Panc1 (cell line): ENCODE results near the gene ANKRD29. TPM values are rescaled to one million over a fixed set of nuclear protein-coding genes. Genes with fewer than 3 reads are reported as not detected.

Source experiments
- ATAC-seq: fragments of 200-7000 bp; cut with Tn5 transposase; 2 replicates; pipeline ENCODE4 v1.9.1; 2020; ENCODE audit warnings: mild to moderate bottlenecking, moderate library complexity
- BruUV-seq: library from RNA; stranded (reverse); fragments of 400-500 nt; replicated peaks from 2 replicates; lab custom pipeline; 2021; lab: Mats Ljungman, UMichigan
- CTCF ChIA-PET: fragments of 300-600 bp; sonication (Branson Sonifier 250); formaldehyde crosslinking; loops from one replicate; lab custom pipeline; 2022; ENCODE audit warnings: antibody characterized with exemption; lab: Charles Lee
- POLR2A ChIA-PET: fragments of 300-600 bp; sonication (Branson Sonifier 250); formaldehyde crosslinking; loops from one replicate; lab custom pipeline; 2022; ENCODE audit warnings: antibody characterized with exemption; lab: Charles Lee
- DNase-seq: peaks from one replicate; pipeline ENCODE4 v3.0.0-alpha.2; 2010; ENCODE audit warnings: low read depth, low spot score
- H3K27ac ChIP-seq: 2 replicates; pipeline ENCODE4 v1.5.1; 2011; ENCODE audit warnings: mild to moderate bottlenecking, low read length, inconsistent platforms
- H3K27me3 ChIP-seq: fragments of 200-500 bp; sonication (Bioruptor generic); 2 replicates; pipeline ENCODE4 v1.6.0; 2014; ENCODE audit warnings: low read length, inconsistent platforms; ENCODE audit not compliant: control insufficient read depth, insufficient read depth
- H3K36me3 ChIP-seq: fragments of 200-500 bp; sonication (Bioruptor generic); 2 replicates; pipeline ENCODE4 v1.5.1; 2014; ENCODE audit warnings: inconsistent platforms, mild to moderate bottlenecking, low read length, moderate library complexity; ENCODE audit not compliant: control insufficient read depth, insufficient read depth
- H3K4me1 ChIP-seq: 2 replicates; pipeline ENCODE4 v1.5.1; 2011; ENCODE audit warnings: inconsistent platforms, mild to moderate bottlenecking, low read length, moderate library complexity; ENCODE audit not compliant: control insufficient read depth, insufficient read depth
- H3K4me3 ChIP-seq, 2 experiments: 2 replicates each; pipeline ENCODE4 v1.5.1; 2011 to 2012; ENCODE audit warnings: low read depth in 2 of 2, low read length in 2 of 2, mild to moderate bottlenecking in 2 of 2, inconsistent platforms in 1 of 2, moderate library complexity in 1 of 2
- H3K9me3 ChIP-seq: fragments of 200-500 bp; sonication (Bioruptor generic); 2 replicates; pipeline ENCODE4 v1.5.1; 2014; ENCODE audit warnings: low read depth, mild to moderate bottlenecking, inconsistent platforms, low read length, moderate library complexity; ENCODE audit not compliant: control insufficient read depth, insufficient read depth
- POLR2AphosphoS5 ChIP-seq: IDR thresholded peaks from 2 replicates; pipeline ENCODE4 v1.6.1; 2012; ENCODE audit warnings: mild to moderate bottlenecking, low read depth, low read length, moderate library complexity
- SIN3A ChIP-seq: IDR thresholded peaks from 2 replicates; pipeline ENCODE4 v1.6.1; 2012; ENCODE audit warnings: low read depth, mild to moderate bottlenecking, low read length, moderate library complexity, borderline replicate concordance; ENCODE audit not compliant: insufficient read depth
- TCF7L2 ChIP-seq: IDR thresholded peaks from 2 replicates; pipeline ENCODE4 v1.6.1; 2011; ENCODE audit warnings: mild to moderate bottlenecking, low read depth, low read length, inconsistent platforms
- in situ Hi-C: cut with HindIII; loops from 2 replicates; pipeline ENCODE4 v1.10.0; 2016; ENCODE audit warnings: low sequenced_read_pairs, low pct_unique_long_range_greater_than_20kb
- intact Hi-C: fragments of 100-400 bp; cut with micrococcal nuclease; formaldehyde crosslinking; loops from one replicate; pipeline ENCODE4 v1.10.0; 2022; ENCODE audit not compliant: unreplicated experiment
- total RNA-seq: library from RNA; stranded (reverse); gene quantifications from one replicate; pipeline ENCODE4 v1.2.1, GENCODE V29; 2021; ENCODE audit not compliant: unreplicated experiment
- TF ChIP-seq, protein P1 (sequence below): fragments of 450-650 bp; IDR thresholded peaks from 2 replicates; pipeline ENCODE4 v1.5.1; 2017; ENCODE audit warnings: mild to moderate bottlenecking
- TF ChIP-seq, protein P2 (sequence below), 2 experiments: IDR thresholded peaks; 2 replicates each; pipeline ENCODE4 v1.6.1; 2011 to 2012; ENCODE audit warnings: low read depth in 2 of 2, control low read depth in 1 of 2, low read length in 1 of 2, mild to moderate bottlenecking in 1 of 2, moderate library complexity in 1 of 2; ENCODE audit not compliant: insufficient read depth in 1 of 2

Gene ANKRD29
- total RNA-seq, 1 experiment from 2014 or later = 0.67 TPM

DNA sequence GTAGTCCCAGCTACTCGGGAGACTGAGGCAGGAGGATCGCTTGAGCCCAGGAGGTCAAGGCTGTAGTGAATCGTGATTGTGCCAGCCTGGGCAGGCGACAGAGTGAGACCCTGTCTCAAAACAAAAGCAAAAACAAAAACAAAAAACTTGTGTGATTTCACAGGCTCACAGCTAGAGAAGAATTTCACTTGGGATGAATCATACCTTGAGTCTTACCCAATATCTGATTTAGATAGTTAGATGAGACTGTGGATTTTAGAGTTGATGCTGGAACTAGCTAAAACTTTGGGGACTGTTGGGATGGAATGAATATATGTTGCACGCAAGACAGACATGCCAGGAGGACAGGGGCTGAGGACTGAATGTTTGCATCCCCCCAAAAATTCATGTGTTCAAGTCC lies 4.4 kb downstream of the ANKRD29 start:
- intact Hi-C loops (no loop called here), in situ Hi-C loops (no loop called here)
- Histone ChIP-seq H3K9me3 (no peaks in the 10 kb centered on the region), H3K4me3 (no peak overlapping the region), H3K27ac (no peak overlapping the region), H3K27me3 (peaks cover 19% of the 10 kb centered on the region), H3K36me3 (no peaks in the 10 kb centered on the region), H3K4me1 (peaks cover 4% of the 10 kb centered on the region)
- ATAC-seq = no peak
- BruUV-seq = no TSS peak
- POLR2A ChIA-PET = no interaction called here
- no peak for DNase-seq
- TF ChIP-seq, protein P1, sequence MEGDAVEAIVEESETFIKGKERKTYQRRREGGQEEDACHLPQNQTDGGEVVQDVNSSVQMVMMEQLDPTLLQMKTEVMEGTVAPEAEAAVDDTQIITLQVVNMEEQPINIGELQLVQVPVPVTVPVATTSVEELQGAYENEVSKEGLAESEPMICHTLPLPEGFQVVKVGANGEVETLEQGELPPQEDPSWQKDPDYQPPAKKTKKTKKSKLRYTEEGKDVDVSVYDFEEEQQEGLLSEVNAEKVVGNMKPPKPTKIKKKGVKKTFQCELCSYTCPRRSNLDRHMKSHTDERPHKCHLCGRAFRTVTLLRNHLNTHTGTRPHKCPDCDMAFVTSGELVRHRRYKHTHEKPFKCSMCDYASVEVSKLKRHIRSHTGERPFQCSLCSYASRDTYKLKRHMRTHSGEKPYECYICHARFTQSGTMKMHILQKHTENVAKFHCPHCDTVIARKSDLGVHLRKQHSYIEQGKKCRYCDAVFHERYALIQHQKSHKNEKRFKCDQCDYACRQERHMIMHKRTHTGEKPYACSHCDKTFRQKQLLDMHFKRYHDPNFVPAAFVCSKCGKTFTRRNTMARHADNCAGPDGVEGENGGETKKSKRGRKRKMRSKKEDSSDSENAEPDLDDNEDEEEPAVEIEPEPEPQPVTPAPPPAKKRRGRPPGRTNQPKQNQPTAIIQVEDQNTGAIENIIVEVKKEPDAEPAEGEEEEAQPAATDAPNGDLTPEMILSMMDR = no peak
- TF ChIP-seq SIN3A (no peak), TCF7L2 (no peak), POLR2AphosphoS5 (no peak)
- TF ChIP-seq, protein P2, sequence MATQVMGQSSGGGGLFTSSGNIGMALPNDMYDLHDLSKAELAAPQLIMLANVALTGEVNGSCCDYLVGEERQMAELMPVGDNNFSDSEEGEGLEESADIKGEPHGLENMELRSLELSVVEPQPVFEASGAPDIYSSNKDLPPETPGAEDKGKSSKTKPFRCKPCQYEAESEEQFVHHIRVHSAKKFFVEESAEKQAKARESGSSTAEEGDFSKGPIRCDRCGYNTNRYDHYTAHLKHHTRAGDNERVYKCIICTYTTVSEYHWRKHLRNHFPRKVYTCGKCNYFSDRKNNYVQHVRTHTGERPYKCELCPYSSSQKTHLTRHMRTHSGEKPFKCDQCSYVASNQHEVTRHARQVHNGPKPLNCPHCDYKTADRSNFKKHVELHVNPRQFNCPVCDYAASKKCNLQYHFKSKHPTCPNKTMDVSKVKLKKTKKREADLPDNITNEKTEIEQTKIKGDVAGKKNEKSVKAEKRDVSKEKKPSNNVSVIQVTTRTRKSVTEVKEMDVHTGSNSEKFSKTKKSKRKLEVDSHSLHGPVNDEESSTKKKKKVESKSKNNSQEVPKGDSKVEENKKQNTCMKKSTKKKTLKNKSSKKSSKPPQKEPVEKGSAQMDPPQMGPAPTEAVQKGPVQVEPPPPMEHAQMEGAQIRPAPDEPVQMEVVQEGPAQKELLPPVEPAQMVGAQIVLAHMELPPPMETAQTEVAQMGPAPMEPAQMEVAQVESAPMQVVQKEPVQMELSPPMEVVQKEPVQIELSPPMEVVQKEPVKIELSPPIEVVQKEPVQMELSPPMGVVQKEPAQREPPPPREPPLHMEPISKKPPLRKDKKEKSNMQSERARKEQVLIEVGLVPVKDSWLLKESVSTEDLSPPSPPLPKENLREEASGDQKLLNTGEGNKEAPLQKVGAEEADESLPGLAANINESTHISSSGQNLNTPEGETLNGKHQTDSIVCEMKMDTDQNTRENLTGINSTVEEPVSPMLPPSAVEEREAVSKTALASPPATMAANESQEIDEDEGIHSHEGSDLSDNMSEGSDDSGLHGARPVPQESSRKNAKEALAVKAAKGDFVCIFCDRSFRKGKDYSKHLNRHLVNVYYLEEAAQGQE (IDR thresholded peaks at IDR 0.05; ENCODE audit: insufficient read depth in 1 of 2, low read depth in 2 of 2, low read length in 1 of 2) = no peak
- CTCF ChIA-PET = no interaction called here

DNA sequence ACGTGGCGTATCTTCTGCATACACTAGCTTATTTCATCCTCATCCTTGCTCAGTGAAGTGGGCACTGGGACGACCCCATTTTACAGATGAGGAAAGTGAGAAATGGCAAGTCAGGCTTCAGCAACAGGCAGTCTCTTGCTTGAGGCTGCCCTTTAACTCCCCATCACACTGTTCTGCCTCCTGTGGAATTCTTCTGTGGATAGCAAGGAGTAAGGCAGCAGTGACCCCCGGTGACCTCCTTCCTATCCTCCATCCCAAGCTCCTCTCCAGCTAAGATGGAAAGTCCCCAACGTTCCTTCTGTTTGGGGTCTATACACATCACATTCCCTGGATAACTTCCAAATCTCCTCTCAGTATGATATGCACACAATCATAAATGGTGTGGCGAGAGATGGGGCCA lies 10.5 kb downstream of the ANKRD29 start:
- CTCF ChIA-PET = no interaction called here
- ATAC-seq = no peak
- TF ChIP-seq, protein P2 (IDR thresholded peaks at IDR 0.05; ENCODE audit: insufficient read depth in 1 of 2, low read depth in 2 of 2, low read length in 1 of 2) = no peak
- no peak for TF ChIP-seq SIN3A
- no peak for TF ChIP-seq POLR2AphosphoS5
- TF ChIP-seq TCF7L2 = no peak
- TF ChIP-seq, protein P1 = no peak
- Histone ChIP-seq H3K9me3 (no peaks in the 10 kb centered on the region), H3K36me3 (no peaks in the 10 kb centered on the region), H3K27me3 (no peaks in the 10 kb centered on the region), H3K4me3 (no peak overlapping the region), H3K4me1 (no peaks in the 10 kb centered on the region), H3K27ac (no peak overlapping the region)
- no TSS peak for BruUV-seq
- DNase-seq = no peak
- intact Hi-C loops (no loop called here), in situ Hi-C loops (no loop called here)
- POLR2A ChIA-PET = no interaction called here
